ENCODE data around the gene UBR4. TPM values are rescaled to one million over a fixed set of nuclear protein-coding genes. Genes with fewer than 3 reads are reported as not detected.

Gene UBR4
- total RNA-seq, 5 donors from 2014 or later (not counting 1 experiment from before 2014, with no cell fraction given), result 139 to 156 (median 147) TPM

DNA sequence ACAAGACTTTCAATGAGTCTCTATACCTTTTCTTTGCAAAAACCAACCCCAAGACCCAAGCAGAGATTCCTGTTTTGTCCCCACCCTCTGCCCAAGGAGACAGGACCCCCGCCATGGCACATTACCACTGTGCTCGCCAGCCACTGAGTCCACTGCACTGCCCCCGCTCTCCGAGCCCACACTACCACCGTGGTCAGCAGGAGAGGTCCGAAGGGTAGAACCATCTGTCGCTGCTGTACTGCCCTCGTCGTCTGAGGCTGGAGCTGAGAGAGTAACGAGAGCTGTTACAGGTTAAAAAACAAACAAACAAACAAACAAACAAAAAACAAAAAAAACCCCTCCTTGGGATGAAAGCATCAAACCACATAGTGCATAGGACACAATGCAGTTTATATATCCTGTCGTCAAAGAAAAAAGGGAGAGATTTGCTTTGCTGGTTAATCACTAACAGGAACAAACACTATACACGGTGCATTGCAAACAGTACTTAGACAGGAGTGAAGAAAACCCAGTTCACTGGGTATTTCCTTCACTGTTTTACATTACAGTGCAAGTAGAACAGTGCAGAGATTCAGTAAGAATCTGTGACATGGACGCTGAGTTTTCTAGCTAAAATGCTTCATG lies 71.0 kb downstream of the UBR4 start:
- WGBS (ENCODE audit: insufficient coverage), result 93% methylated on average over 10 of the region's 13 CpGs
- POLR2A ChIA-PET, result no interaction called here

DNA sequence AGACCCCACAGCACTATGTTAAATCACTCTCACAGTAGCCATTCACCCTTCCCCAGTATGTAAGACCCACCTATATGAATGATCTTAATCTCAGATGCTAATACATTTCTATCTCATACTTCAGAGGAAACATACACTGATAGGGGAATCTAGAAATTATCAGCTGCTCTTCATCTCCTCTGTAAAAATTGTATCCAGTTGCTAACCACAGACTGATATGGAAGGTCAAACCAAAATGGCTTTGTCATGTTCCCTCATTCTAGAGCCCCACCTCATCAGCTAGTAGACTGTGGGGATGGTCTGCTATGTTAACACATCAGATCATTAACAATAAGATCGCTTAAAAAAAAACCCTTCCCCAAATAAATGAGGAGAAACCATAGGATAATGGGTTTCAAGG lies 71.7 kb downstream of the UBR4 start:
- Histone ChIP-seq H3K4me3 (ENCODE audit: control insufficient read depth in 1 of 2, extremely low read depth in 1 of 2, low read length in 1 of 2) (no peak overlapping the region), H3K27ac (ENCODE audit: low read length) (no peak overlapping the region), H3K4me1 (ENCODE audit: control insufficient read depth in 1 of 2, extremely low read depth in 1 of 2, insufficient read depth in 2 of 2, low read length in 2 of 2) (no peaks in the 10 kb centered on the region), H3K36me3 (ENCODE audit: control insufficient read depth in 2 of 2, extremely low read depth in 1 of 2, insufficient read depth in 1 of 2, low read length in 1 of 2) (peaks cover 11 to 86% of the 10 kb centered on the region in 2 donors), H3K9me3 (no peaks in the 10 kb centered on the region), H3K27me3 (replicated peaks in 1 of 2; ENCODE audit: control insufficient read depth in 2 of 2, extremely low read depth in 1 of 2, insufficient read depth in 2 of 2, low read length in 1 of 2) (no peaks in the 10 kb centered on the region)
- Mint-ChIP-seq H3K27me3 (no peaks in the 10 kb centered on the region), H3K4me1 (no peaks in the 10 kb centered on the region), H3K9me3 (peaks cover under 1 to 5% (median under 1%) of the 10 kb centered on the region in 3 donors), H3K36me3 (peaks cover 79% of the 10 kb centered on the region), H3K4me3 (no peak overlapping the region), H3K27ac (no peak overlapping the region)
- ChIA-PET POLR2A (interaction anchor here in 1 of 2 donors (0.6 kb wide), 1 partner anchor 1577 kb away, joined by 6 read pairs; no protein-coding TSS in a partner anchor), CTCF (no interaction called here)
- ATAC-seq (replicated peaks in 1 of 4) (no peak), DNase-seq (no peak)
- WGBS (ENCODE audit: insufficient coverage), result no CpG with 5 or more reads among the region's 1 CpG

More for the DNA sequence above, 71.0 kb downstream of the UBR4 start:
- no peak overlapping the region for H3K27ac ChIP-seq (ENCODE audit: low read length)
- CTCF ChIA-PET, result interaction anchor here in 1 of 2 donors (0.6 kb wide), 1 partner anchor 27 kb away, joined by 5 read pairs; no protein-coding TSS in a partner anchor
- Mint-ChIP-seq H3K4me3 (peak overlapping the region in 1 of 3 donors; percentile 24), H3K4me1 (no peaks in the 10 kb centered on the region), H3K36me3 (peaks cover 79% of the 10 kb centered on the region), H3K27me3 (no peaks in the 10 kb centered on the region), H3K27ac (peak overlapping the region; percentile 23 to 48), H3K9me3 (peaks cover 0 to 4% (median 0%) of the 10 kb centered on the region in 3 donors)
- no peaks in the 10 kb centered on the region for H3K27me3 ChIP-seq (replicated peaks in 1 of 2; ENCODE audit: control insufficient read depth in 2 of 2, extremely low read depth in 1 of 2, insufficient read depth in 2 of 2, low read length in 1 of 2)
- H3K9me3 ChIP-seq, result no peaks in the 10 kb centered on the region
- ATAC-seq (replicated peaks in 1 of 4) (no peak), DNase-seq (no peak)
- H3K36me3 ChIP-seq (ENCODE audit: control insufficient read depth in 2 of 2, extremely low read depth in 1 of 2, insufficient read depth in 1 of 2, low read length in 1 of 2), result peaks cover 11 to 86% of the 10 kb centered on the region in 2 donors
- no peaks in the 10 kb centered on the region for H3K4me1 ChIP-seq (ENCODE audit: control insufficient read depth in 1 of 2, extremely low read depth in 1 of 2, insufficient read depth in 2 of 2, low read length in 2 of 2)
- H3K4me3 ChIP-seq (ENCODE audit: control insufficient read depth in 1 of 2, extremely low read depth in 1 of 2, low read length in 1 of 2), result no peak overlapping the region

DNA sequence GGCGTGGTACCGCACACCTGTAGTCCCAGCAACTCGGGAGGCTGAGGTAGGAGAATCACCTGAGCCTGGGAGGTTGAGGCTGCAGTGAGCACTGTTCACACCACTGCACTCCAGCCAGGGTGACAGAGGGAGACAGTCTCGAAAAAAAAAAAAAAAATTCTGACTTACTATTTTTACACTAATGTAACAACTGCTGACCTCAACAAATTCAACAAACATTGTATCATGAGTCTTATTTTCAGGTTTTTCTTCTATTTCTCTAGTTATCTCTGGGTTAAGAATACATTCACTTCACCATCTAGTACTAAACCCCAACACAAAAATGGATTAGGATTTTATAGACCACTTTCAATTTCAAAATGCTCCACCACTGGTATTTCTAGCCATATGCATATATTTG lies 72.9 kb downstream of the UBR4 start:
- H3K27ac Mint-ChIP-seq, result peak overlapping the region in 1 of 2 donors; percentile 22

DNA sequence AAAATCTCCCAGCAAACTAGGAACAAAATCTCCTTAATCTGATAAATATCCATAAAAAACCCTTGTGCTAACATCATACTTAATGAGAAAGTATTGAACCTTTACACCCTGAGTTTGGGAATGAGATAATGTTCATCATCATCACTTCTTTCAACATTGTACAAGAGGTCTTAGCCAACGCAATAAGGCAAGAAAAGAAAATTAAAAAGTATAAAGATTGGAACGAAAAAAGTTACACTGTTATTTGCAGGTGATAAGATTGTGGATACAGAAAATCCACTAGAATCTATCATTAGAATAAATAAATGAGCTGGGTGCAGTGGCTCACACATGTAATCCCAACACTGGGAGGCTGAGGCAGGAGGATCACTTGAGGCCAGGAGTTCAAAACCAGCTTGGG lies 76.7 kb downstream of the UBR4 start:
- no peaks in the 10 kb centered on the region for H3K27me3 ChIP-seq (replicated peaks in 1 of 2; ENCODE audit: control insufficient read depth in 2 of 2, extremely low read depth in 1 of 2, insufficient read depth in 2 of 2, low read length in 1 of 2)
- Mint-ChIP-seq H3K27ac (no peak overlapping the region), H3K4me3 (no peak overlapping the region), H3K4me1 (no peaks in the 10 kb centered on the region), H3K9me3 (peaks cover 2 to 7% (median 4%) of the 10 kb centered on the region in 3 donors), H3K36me3 (peaks cover 73% of the 10 kb centered on the region), H3K27me3 (no peaks in the 10 kb centered on the region)
- H3K27ac ChIP-seq (ENCODE audit: low read length), result no peak overlapping the region
- ATAC-seq (replicated peaks in 1 of 4) (no peak), DNase-seq (no peak)
- ChIA-PET POLR2A (no interaction called here), CTCF (no interaction called here)
- peaks cover 12 to 72% of the 10 kb centered on the region in 2 donors for H3K36me3 ChIP-seq (ENCODE audit: control insufficient read depth in 2 of 2, extremely low read depth in 1 of 2, insufficient read depth in 1 of 2, low read length in 1 of 2)
- no peaks in the 10 kb centered on the region for H3K9me3 ChIP-seq
- no CpG with 5 or more reads among the region's 2 CpGs for WGBS (ENCODE audit: insufficient coverage)
- H3K4me1 ChIP-seq (ENCODE audit: control insufficient read depth in 1 of 2, extremely low read depth in 1 of 2, insufficient read depth in 2 of 2, low read length in 2 of 2), result no peaks in the 10 kb centered on the region
- no peak overlapping the region for H3K4me3 ChIP-seq (ENCODE audit: control insufficient read depth in 1 of 2, extremely low read depth in 1 of 2, low read length in 1 of 2)

More for the DNA sequence above, 72.9 kb downstream of the UBR4 start:
- Histone ChIP-seq H3K27me3 (replicated peaks in 1 of 2; ENCODE audit: control insufficient read depth in 2 of 2, extremely low read depth in 1 of 2, insufficient read depth in 2 of 2, low read length in 1 of 2) (no peaks in the 10 kb centered on the region), H3K36me3 (ENCODE audit: control insufficient read depth in 2 of 2, extremely low read depth in 1 of 2, insufficient read depth in 1 of 2, low read length in 1 of 2) (peaks cover 11 to 83% of the 10 kb centered on the region in 2 donors), H3K27ac (ENCODE audit: low read length) (no peak overlapping the region), H3K4me3 (ENCODE audit: control insufficient read depth in 1 of 2, extremely low read depth in 1 of 2, low read length in 1 of 2) (no peak overlapping the region), H3K9me3 (no peaks in the 10 kb centered on the region), H3K4me1 (ENCODE audit: control insufficient read depth in 1 of 2, extremely low read depth in 1 of 2, insufficient read depth in 2 of 2, low read length in 2 of 2) (no peaks in the 10 kb centered on the region)
- DNase-seq (no peak), ATAC-seq (replicated peaks in 1 of 4) (no peak)
- H3K9me3 Mint-ChIP-seq, result peaks cover 2 to 7% (median 4%) of the 10 kb centered on the region in 3 donors
- 100% methylated on average over 1 of the region's 4 CpGs for WGBS (ENCODE audit: insufficient coverage)
- H3K4me1 Mint-ChIP-seq, result no peaks in the 10 kb centered on the region
- ChIA-PET CTCF (no interaction called here), POLR2A (no interaction called here)
- no peak overlapping the region for H3K4me3 Mint-ChIP-seq
- H3K36me3 Mint-ChIP-seq, result peaks cover 83% of the 10 kb centered on the region
- H3K27me3 Mint-ChIP-seq, result no peaks in the 10 kb centered on the region

DNA sequence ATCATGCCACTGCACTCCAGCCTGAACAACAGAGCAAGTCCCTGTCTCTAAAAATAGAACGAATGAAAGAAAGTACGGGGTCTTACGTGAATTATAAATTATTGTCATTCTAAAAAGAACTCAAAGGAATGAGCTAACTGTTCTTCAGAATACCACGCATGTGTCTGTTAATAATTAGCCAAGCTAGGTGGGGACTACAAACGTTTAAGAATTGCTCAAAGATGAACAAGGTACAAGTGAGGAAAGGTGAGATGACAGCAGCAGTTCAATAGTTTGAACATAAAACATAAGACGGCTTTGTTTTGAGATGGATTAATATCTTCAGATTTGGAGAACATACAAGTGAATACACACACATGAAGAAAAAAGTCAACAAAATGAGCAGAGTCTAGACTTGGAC lies 79.6 kb downstream of the UBR4 start:
- no peak overlapping the region for H3K4me3 ChIP-seq (ENCODE audit: control insufficient read depth in 1 of 2, extremely low read depth in 1 of 2, low read length in 1 of 2)
- DNase-seq (no peak), ATAC-seq (replicated peaks in 1 of 4) (no peak)
- peaks cover 0 to 4% (median 1%) of the 10 kb centered on the region in 3 donors for H3K4me1 Mint-ChIP-seq
- no peaks in the 10 kb centered on the region for H3K27me3 Mint-ChIP-seq
- H3K27ac Mint-ChIP-seq, result no peak overlapping the region
- H3K4me1 ChIP-seq (ENCODE audit: control insufficient read depth in 1 of 2, extremely low read depth in 1 of 2, insufficient read depth in 2 of 2, low read length in 2 of 2), result no peaks in the 10 kb centered on the region
- H3K9me3 Mint-ChIP-seq, result peaks cover 2 to 7% (median 4%) of the 10 kb centered on the region in 3 donors
- 100% methylated on average over 1 of the region's 6 CpGs for whole genome bisulfite sequencing (ENCODE audit: insufficient coverage)
- H3K9me3 ChIP-seq, result no peaks in the 10 kb centered on the region
- H3K36me3 ChIP-seq (ENCODE audit: control insufficient read depth in 2 of 2, extremely low read depth in 1 of 2, insufficient read depth in 1 of 2, low read length in 1 of 2), result peaks cover 9 to 75% of the 10 kb centered on the region in 2 donors
- ChIA-PET CTCF (no interaction called here), POLR2A (interaction anchor here (0.7 to 0.8 kb wide), 2 partner anchors 34 to 240 kb away, joined by 3 to 4 read pairs; no protein-coding TSS in a partner anchor)
- H3K27ac ChIP-seq (ENCODE audit: low read length), result no peak overlapping the region
- no peak overlapping the region for H3K4me3 Mint-ChIP-seq
- no peaks in the 10 kb centered on the region for H3K27me3 ChIP-seq (replicated peaks in 1 of 2; ENCODE audit: control insufficient read depth in 2 of 2, extremely low read depth in 1 of 2, insufficient read depth in 2 of 2, low read length in 1 of 2)
- H3K36me3 Mint-ChIP-seq, result peaks cover 68% of the 10 kb centered on the region

DNA sequence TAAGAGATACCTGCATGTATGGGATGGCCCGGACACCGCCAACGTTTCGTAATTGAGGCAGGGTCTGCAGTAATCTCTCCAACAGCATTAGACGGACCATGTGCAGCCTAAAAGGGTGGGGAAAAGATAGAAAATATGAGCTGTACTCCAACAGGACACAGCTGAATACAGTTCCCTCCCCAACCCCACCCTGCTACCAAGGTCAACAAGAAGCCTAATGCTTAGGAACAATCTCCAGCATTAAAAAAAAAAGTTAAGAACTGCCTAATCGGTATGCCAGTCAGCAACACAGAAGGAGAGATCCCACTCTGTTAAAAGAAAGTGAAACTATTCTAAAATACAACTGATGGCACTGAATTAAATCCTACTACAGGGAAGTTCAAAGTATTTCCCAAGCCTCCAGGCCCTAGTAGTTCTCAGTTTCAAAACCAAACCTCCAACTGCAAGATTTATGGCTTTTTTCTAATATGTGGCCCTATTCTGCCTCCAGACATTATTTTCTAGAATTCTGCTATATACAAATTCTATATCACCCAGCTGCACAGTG lies 81.0 kb downstream of the UBR4 start:
- H3K36me3 ChIP-seq (ENCODE audit: control insufficient read depth in 2 of 2, extremely low read depth in 1 of 2, insufficient read depth in 1 of 2, low read length in 1 of 2), result peaks cover 9 to 79% of the 10 kb centered on the region in 2 donors
- ChIA-PET CTCF (no interaction called here), POLR2A (interaction anchor here in 1 of 2 donors (1.0 kb wide), 1 partner anchor 27 kb away, joined by 4 read pairs; no protein-coding TSS in a partner anchor)
- H3K4me1 Mint-ChIP-seq, result peaks cover 12 to 18% (median 16%) of the 10 kb centered on the region in 3 donors
- H3K36me3 Mint-ChIP-seq, result peaks cover 66% of the 10 kb centered on the region
- ATAC-seq (replicated peaks in 1 of 4), result no peak
- 92% methylated on average over 2 of the region's 6 CpGs for WGBS (ENCODE audit: insufficient coverage)
- no peaks in the 10 kb centered on the region for H3K27me3 ChIP-seq (replicated peaks in 1 of 2; ENCODE audit: control insufficient read depth in 2 of 2, extremely low read depth in 1 of 2, insufficient read depth in 2 of 2, low read length in 1 of 2)
- H3K27ac ChIP-seq (ENCODE audit: low read length), result no peak overlapping the region
- peak overlapping the region in 1 of 2 donors; percentile 45 for H3K27ac Mint-ChIP-seq
- H3K9me3 Mint-ChIP-seq, result peaks cover 2 to 4% (median 3%) of the 10 kb centered on the region in 3 donors
- H3K4me1 ChIP-seq (ENCODE audit: control insufficient read depth in 1 of 2, extremely low read depth in 1 of 2, insufficient read depth in 2 of 2, low read length in 2 of 2), result peaks cover 0 to 6% of the 10 kb centered on the region in 2 experiments
- H3K27me3 Mint-ChIP-seq, result no peaks in the 10 kb centered on the region
- H3K4me3 ChIP-seq (ENCODE audit: control insufficient read depth in 1 of 2, extremely low read depth in 1 of 2, low read length in 1 of 2), result no peak overlapping the region
- no peak overlapping the region for H3K4me3 Mint-ChIP-seq
- H3K9me3 ChIP-seq, result no peaks in the 10 kb centered on the region
- DNase-seq, result no peak
